ENCODE measurements around the gene CDH23. TPM values are rescaled to one million over a fixed set of nuclear protein-coding genes. Genes with fewer than 3 reads are reported as not detected.

The CDH23 gene
- total RNA-seq, 1 donor from 2014 or later = under 0.01 TPM

- DNase-seq = no peak
Observed at GRCh38 chr10:71538608-71539260, 142.0 kb downstream of the CDH23 start.

GRCh38 chr10:71539442-71540118 lies 142.9 kb downstream of the CDH23 start:
- DNase-seq = no peak

GRCh38 chr10:71542478-71542877 lies 145.8 kb downstream of the CDH23 start:
- DNase-seq = no peak

- DNase-seq = no peak
Observed at GRCh38 chr10:71543608-71544170, 147.0 kb downstream of the CDH23 start.

- no peak for DNase-seq
Observed at GRCh38 chr10:71545001-71545400, 148.3 kb downstream of the CDH23 start.

GRCh38 chr10:71546220-71546619 lies 149.5 kb downstream of the CDH23 start:
- DNase-seq = no peak

GRCh38 chr10:71547312-71547711 lies 150.6 kb downstream of the CDH23 start:
- no peak for DNase-seq

GRCh38 chr10:71547876-71548846 lies 151.4 kb downstream of the CDH23 start:
- DNase-seq = peak; percentile 28

- no peak for DNase-seq
Observed at GRCh38 chr10:71549766-71550533, 153.2 kb downstream of the CDH23 start.

GRCh38 chr10:71550628-71551027 lies 153.9 kb downstream of the CDH23 start:
- DNase-seq = no peak

- DNase-seq = no peak
Observed at GRCh38 chr10:71551970-71552369, 155.2 kb downstream of the CDH23 start.

GRCh38 chr10:71553432-71553831 lies 156.7 kb downstream of the CDH23 start:
- no peak for DNase-seq

- peak; percentile 37 for DNase-seq
Observed at GRCh38 chr10:71554671-71555070, 158.0 kb downstream of the CDH23 start.

GRCh38 chr10:71555087-71555723 lies 158.5 kb downstream of the CDH23 start:
- no peak for DNase-seq

- no peak for DNase-seq
Observed at GRCh38 chr10:71555724-71556119, 159.0 kb downstream of the CDH23 start.

- no peak for DNase-seq
Observed at GRCh38 chr10:71558991-71559390, 162.3 kb downstream of the CDH23 start.

- no peak for DNase-seq
Observed at GRCh38 chr10:71561003-71561574, 164.4 kb downstream of the CDH23 start.

GRCh38 chr10:71562181-71562580 lies 165.5 kb downstream of the CDH23 start:
- no peak for DNase-seq

- DNase-seq = no peak
Observed at GRCh38 chr10:71562904-71563303, 166.2 kb downstream of the CDH23 start.

- DNase-seq = no peak
Observed at GRCh38 chr10:71564194-71564820, 167.6 kb downstream of the CDH23 start.
